Measurements from ENCODE around the gene PKDCC.

PKDCC gene

GRCh38 chr2:42035241-42035640, 12.6 kb upstream of the PKDCC start:
- Histone ChIP-seq H3K4ac (ENCODE audit: low read depth, low read length) (no peak overlapping the region), H3K4me3 (ENCODE audit: low read depth, low read length) (no peak overlapping the region), H3K4me1 (ENCODE audit: control insufficient read depth in 1 of 2, insufficient read depth in 2 of 2, low read length in 2 of 2) (peaks cover 9 to 13% of the 10 kb centered on the region in 2 experiments), H2AFZ (ENCODE audit: insufficient read depth, low read length, poor library complexity) (no peak overlapping the region), H2BK12ac (ENCODE audit: low read length) (peak overlapping the region; percentile 66), H3K79me2 (ENCODE audit: control insufficient read depth, insufficient read depth, low read length, poor library complexity) (no peaks in the 10 kb centered on the region), H4K8ac (ENCODE audit: low read depth, low read length) (no peak overlapping the region), H3K27me3 (ENCODE audit: insufficient read depth, low read length) (no peaks in the 10 kb centered on the region), H2BK120ac (ENCODE audit: insufficient read depth, low read length, poor library complexity) (no peak overlapping the region), H3K14ac (ENCODE audit: low read length) (no peak overlapping the region), H3K9ac (ENCODE audit: low read length) (no peak overlapping the region), H2AK5ac (ENCODE audit: low read length) (no peak overlapping the region), H3K9me3 (ENCODE audit: insufficient read depth, low read depth, low read length) (no peaks in the 10 kb centered on the region), H4K12ac (ENCODE audit: low read depth, low read length) (no peak overlapping the region), H3K27ac (ENCODE audit: low read depth, low read length) (no peak overlapping the region), H3K18ac (ENCODE audit: low read length) (no peak overlapping the region), H2BK5ac (ENCODE audit: low read depth, low read length, poor library complexity) (no peak overlapping the region), H3K4me2 (ENCODE audit: low read length) (no peak overlapping the region), H3K23ac (ENCODE audit: low read length) (no peak overlapping the region), H4K91ac (ENCODE audit: low read depth, low read length) (no peak overlapping the region), H3K36me3 (ENCODE audit: control insufficient read depth in 1 of 2, insufficient read depth in 2 of 2, low read length in 2 of 2) (no peaks in the 10 kb centered on the region), H3K79me1 (ENCODE audit: low read length) (peaks cover 7% of the 10 kb centered on the region)
- DNase-seq = no peak
- no CpG with 5 or more reads among the region's 5 CpGs for WGBS (ENCODE audit: extremely low coverage, insufficient coverage, insufficient read length)

- Histone ChIP-seq H3K14ac (ENCODE audit: low read length) (no peak overlapping the region), H4K91ac (ENCODE audit: low read depth, low read length) (no peak overlapping the region), H2BK5ac (ENCODE audit: low read depth, low read length, poor library complexity) (no peak overlapping the region), H3K79me2 (ENCODE audit: control insufficient read depth, insufficient read depth, low read length, poor library complexity) (no peaks in the 10 kb centered on the region), H2AK5ac (ENCODE audit: low read length) (no peak overlapping the region), H4K12ac (ENCODE audit: low read depth, low read length) (no peak overlapping the region), H2AFZ (ENCODE audit: insufficient read depth, low read length, poor library complexity) (no peak overlapping the region), H3K4me2 (ENCODE audit: low read length) (no peak overlapping the region), H3K4ac (ENCODE audit: low read depth, low read length) (no peak overlapping the region), H4K8ac (ENCODE audit: low read depth, low read length) (no peak overlapping the region), H3K9ac (ENCODE audit: low read length) (no peak overlapping the region), H3K27ac (ENCODE audit: low read depth, low read length) (no peak overlapping the region), H3K4me3 (ENCODE audit: low read depth, low read length) (no peak overlapping the region), H2BK12ac (ENCODE audit: low read length) (no peak overlapping the region), H3K27me3 (ENCODE audit: insufficient read depth, low read length) (no peaks in the 10 kb centered on the region), H3K23ac (ENCODE audit: low read length) (no peak overlapping the region), H2BK120ac (ENCODE audit: insufficient read depth, low read length, poor library complexity) (no peak overlapping the region), H3K18ac (ENCODE audit: low read length) (no peak overlapping the region), H3K36me3 (ENCODE audit: control insufficient read depth in 1 of 2, insufficient read depth in 2 of 2, low read length in 2 of 2) (no peaks in the 10 kb centered on the region), H3K79me1 (ENCODE audit: low read length) (peaks cover 2% of the 10 kb centered on the region), H3K9me3 (ENCODE audit: insufficient read depth, low read depth, low read length) (no peaks in the 10 kb centered on the region), H3K4me1 (ENCODE audit: control insufficient read depth in 1 of 2, insufficient read depth in 2 of 2, low read length in 2 of 2) (peaks cover 2 to 7% of the 10 kb centered on the region in 2 experiments)
- WGBS (ENCODE audit: extremely low coverage, insufficient coverage, insufficient read length) = no CpG with 5 or more reads among the region's 7 CpGs
- no peak for DNase-seq
These were observed 11.4 kb upstream of the PKDCC start for GRCh38 chr2:42036413-42036812.

GRCh38 chr2:42036940-42037339, 10.9 kb upstream of the PKDCC start:
- DNase-seq = no peak
- H3K27ac ChIP-seq (ENCODE audit: low read depth, low read length) = no peak overlapping the region
- no peak overlapping the region for H4K91ac ChIP-seq (ENCODE audit: low read depth, low read length)
- no peak overlapping the region for H2BK120ac ChIP-seq (ENCODE audit: insufficient read depth, low read length, poor library complexity)
- no peak overlapping the region for H2BK5ac ChIP-seq (ENCODE audit: low read depth, low read length, poor library complexity)
- H3K36me3 ChIP-seq (ENCODE audit: control insufficient read depth in 1 of 2, insufficient read depth in 2 of 2, low read length in 2 of 2) = no peaks in the 10 kb centered on the region
- no peaks in the 10 kb centered on the region for H3K9me3 ChIP-seq (ENCODE audit: insufficient read depth, low read depth, low read length)
- H3K9ac ChIP-seq (ENCODE audit: low read length) = no peak overlapping the region
- H3K27me3 ChIP-seq (ENCODE audit: insufficient read depth, low read length) = no peaks in the 10 kb centered on the region
- H2BK12ac ChIP-seq (ENCODE audit: low read length) = no peak overlapping the region
- H4K12ac ChIP-seq (ENCODE audit: low read depth, low read length) = no peak overlapping the region
- no peak overlapping the region for H4K8ac ChIP-seq (ENCODE audit: low read depth, low read length)
- no peak overlapping the region for H3K4ac ChIP-seq (ENCODE audit: low read depth, low read length)
- no CpG with 5 or more reads among the region's 8 CpGs for WGBS (ENCODE audit: extremely low coverage, insufficient coverage, insufficient read length)
- peaks cover 2 to 7% of the 10 kb centered on the region in 2 experiments for H3K4me1 ChIP-seq (ENCODE audit: control insufficient read depth in 1 of 2, insufficient read depth in 2 of 2, low read length in 2 of 2)
- H3K18ac ChIP-seq (ENCODE audit: low read length) = no peak overlapping the region
- no peak overlapping the region for H3K14ac ChIP-seq (ENCODE audit: low read length)
- H3K4me3 ChIP-seq (ENCODE audit: low read depth, low read length) = no peak overlapping the region
- H3K79me2 ChIP-seq (ENCODE audit: control insufficient read depth, insufficient read depth, low read length, poor library complexity) = no peaks in the 10 kb centered on the region
- H3K79me1 ChIP-seq (ENCODE audit: low read length) = peaks cover 2% of the 10 kb centered on the region
- H2AFZ ChIP-seq (ENCODE audit: insufficient read depth, low read length, poor library complexity) = no peak overlapping the region
- no peak overlapping the region for H2AK5ac ChIP-seq (ENCODE audit: low read length)
- no peak overlapping the region for H3K4me2 ChIP-seq (ENCODE audit: low read length)
- no peak overlapping the region for H3K23ac ChIP-seq (ENCODE audit: low read length)

- Histone ChIP-seq H2BK120ac (ENCODE audit: insufficient read depth, low read length, poor library complexity) (peak overlapping the region; percentile 36), H3K9me3 (ENCODE audit: insufficient read depth, low read depth, low read length) (no peaks in the 10 kb centered on the region), H4K91ac (ENCODE audit: low read depth, low read length) (peak overlapping the region; percentile 10), H3K23ac (ENCODE audit: low read length) (no peak overlapping the region), H3K27me3 (ENCODE audit: insufficient read depth, low read length) (no peaks in the 10 kb centered on the region), H3K4me3 (ENCODE audit: low read depth, low read length) (no peak overlapping the region), H2BK5ac (ENCODE audit: low read depth, low read length, poor library complexity) (no peak overlapping the region), H3K79me2 (ENCODE audit: control insufficient read depth, insufficient read depth, low read length, poor library complexity) (no peaks in the 10 kb centered on the region), H2BK12ac (ENCODE audit: low read length) (peak overlapping the region; percentile 54), H3K27ac (ENCODE audit: low read depth, low read length) (no peak overlapping the region), H3K18ac (ENCODE audit: low read length) (no peak overlapping the region), H3K4me2 (ENCODE audit: low read length) (no peak overlapping the region), H2AFZ (ENCODE audit: insufficient read depth, low read length, poor library complexity) (no peak overlapping the region), H3K79me1 (ENCODE audit: low read length) (peaks cover 2% of the 10 kb centered on the region), H3K4me1 (ENCODE audit: control insufficient read depth in 1 of 2, insufficient read depth in 2 of 2, low read length in 2 of 2) (peaks cover under 1% of the 10 kb centered on the region in 2 experiments), H3K4ac (ENCODE audit: low read depth, low read length) (no peak overlapping the region), H3K14ac (ENCODE audit: low read length) (no peak overlapping the region), H2AK5ac (ENCODE audit: low read length) (no peak overlapping the region), H3K9ac (ENCODE audit: low read length) (no peak overlapping the region), H4K8ac (ENCODE audit: low read depth, low read length) (no peak overlapping the region), H3K36me3 (ENCODE audit: control insufficient read depth in 1 of 2, insufficient read depth in 2 of 2, low read length in 2 of 2) (no peaks in the 10 kb centered on the region), H4K12ac (ENCODE audit: low read depth, low read length) (no peak overlapping the region)
- no CpG with 5 or more reads among the region's 9 CpGs for WGBS (ENCODE audit: extremely low coverage, insufficient coverage, insufficient read length)
- DNase-seq = no peak
These were observed 7.1 kb upstream of the PKDCC start for GRCh38 chr2:42040643-42041278.

All from trophoblast cell (in vitro differentiated cells and primary cell).